Measurements from ENCODE around the gene ACTR5. TPM values are rescaled to one million over a fixed set of nuclear protein-coding genes. Genes with fewer than 3 reads are reported as not detected.

Gene ACTR5
- total and polyA plus RNA-seq, 2 of the 13 experiments (the other 11 are each of a cell fraction or from before 2014, with no cell fraction given): 19.5 to 20.5 TPM

DNA sequence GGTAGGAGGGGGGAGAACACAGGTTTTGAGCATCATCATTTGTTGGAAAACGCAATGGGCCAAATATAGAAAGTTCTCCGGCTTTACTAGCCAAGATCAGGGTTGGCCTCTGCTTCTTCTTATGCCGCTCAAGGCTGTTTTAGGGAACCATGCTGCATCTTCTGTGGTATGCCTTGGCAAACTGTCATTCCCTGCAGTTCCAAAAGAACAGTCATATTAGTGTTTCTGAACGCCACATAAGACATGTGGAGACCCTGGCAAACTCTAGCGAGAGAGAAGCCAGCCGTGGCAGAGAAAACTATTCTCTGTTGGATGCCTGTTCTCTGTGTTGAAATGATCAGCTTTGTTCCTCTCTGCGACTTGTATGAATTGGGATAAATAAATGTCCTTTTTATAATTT is 10.8 kb downstream of the ACTR5 start:
- no peaks in the 10 kb centered on the region for H3K9me3 ChIP-seq (ENCODE audit: low read length)
- H3K4me3 ChIP-seq (replicated peaks in 1 of 3; ENCODE audit: insufficient read depth in 1 of 3, low read depth in 2 of 3, low read length in 3 of 3): no peak overlapping the region
- BruUV-seq (replicated peaks): no TSS peak
- H3K27ac ChIP-seq (ENCODE audit: extremely low read length, insufficient read depth, low read length): no peak overlapping the region
- FAIRE-seq (no peak), DNase-seq (ENCODE audit: low spot score) (no peak), ATAC-seq (no peak)
- in situ Hi-C loops (cut with HindIII; ENCODE audit: extremely low pct_ligation_motif_present, low pct_unique_long_range_greater_than_20kb) (no loop called here), intact Hi-C loops (cut with micrococcal nuclease; ENCODE audit: unreplicated experiment) (no loop called here)
- ChIA-PET CTCF (ENCODE audit: low intra/inter-chr PET ratio, low total read pairs) (no interaction called here), POLR2A (no interaction called here)
- no peaks in the 10 kb centered on the region for H4K20me1 ChIP-seq (ENCODE audit: insufficient read depth, low read length)
- H3K4me2 ChIP-seq (ENCODE audit: low read depth, low read length): no peak overlapping the region
- H2AFZ ChIP-seq (ENCODE audit: low read length): no peak overlapping the region
- no peak for TF ChIP-seq SAFB2 (CRISPR knock-in tag; IDR thresholded peaks at IDR 0.05; ENCODE audit: borderline replicate concordance, low read depth)
- TF ChIP-seq XBP1 (CRISPR knock-in tag; IDR thresholded peaks at IDR 0.05): no peak
- TF ChIP-seq, protein P1, sequence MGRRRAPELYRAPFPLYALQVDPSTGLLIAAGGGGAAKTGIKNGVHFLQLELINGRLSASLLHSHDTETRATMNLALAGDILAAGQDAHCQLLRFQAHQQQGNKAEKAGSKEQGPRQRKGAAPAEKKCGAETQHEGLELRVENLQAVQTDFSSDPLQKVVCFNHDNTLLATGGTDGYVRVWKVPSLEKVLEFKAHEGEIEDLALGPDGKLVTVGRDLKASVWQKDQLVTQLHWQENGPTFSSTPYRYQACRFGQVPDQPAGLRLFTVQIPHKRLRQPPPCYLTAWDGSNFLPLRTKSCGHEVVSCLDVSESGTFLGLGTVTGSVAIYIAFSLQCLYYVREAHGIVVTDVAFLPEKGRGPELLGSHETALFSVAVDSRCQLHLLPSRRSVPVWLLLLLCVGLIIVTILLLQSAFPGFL (CRISPR knock-in tag; IDR thresholded peaks at IDR 0.05): no peak
- TF ChIP-seq ZSCAN25 (CRISPR knock-in tag; IDR thresholded peaks at IDR 0.05): no peak
- TF ChIP-seq ZNF768 (CRISPR knock-in tag; IDR thresholded peaks at IDR 0.05): no peak
- TF ChIP-seq TEAD3 (CRISPR knock-in tag; optimal IDR thresholded peaks at IDR 0.05; ENCODE audit: borderline replicate concordance): no peak
- no peak for TF ChIP-seq LCORL (IDR thresholded peaks at IDR 0.05)
- TF ChIP-seq LCORL (CRISPR knock-in tag; IDR thresholded peaks at IDR 0.05): no peak
- no peak for TF ChIP-seq BORCS8-MEF2B (CRISPR knock-in tag; IDR thresholded peaks at IDR 0.05)
- no peak for TF ChIP-seq ZMAT3 (CRISPR knock-in tag; conservative IDR thresholded peaks at IDR 0.05)
- no peak for TF ChIP-seq ZNF775 (CRISPR knock-in tag; IDR thresholded peaks at IDR 0.05; ENCODE audit: borderline replicate concordance)
- TF ChIP-seq TCF12 (IDR thresholded peaks at IDR 0.05): no peak
- no peak for TF ChIP-seq TCF12 (CRISPR knock-in tag; IDR thresholded peaks at IDR 0.05)
- TF ChIP-seq THYN1 (CRISPR knock-in tag; IDR thresholded peaks at IDR 0.05; ENCODE audit: borderline replicate concordance, low read depth): no peak
- TF ChIP-seq ZNF75D (CRISPR knock-in tag; IDR thresholded peaks at IDR 0.05; ENCODE audit: borderline replicate concordance): no peak
- TF ChIP-seq HDAC1 (CRISPR knock-in tag; IDR thresholded peaks at IDR 0.05): no peak
- no peak for TF ChIP-seq PHF21A (CRISPR knock-in tag; IDR thresholded peaks at IDR 0.05)
- TF ChIP-seq, protein P2, sequence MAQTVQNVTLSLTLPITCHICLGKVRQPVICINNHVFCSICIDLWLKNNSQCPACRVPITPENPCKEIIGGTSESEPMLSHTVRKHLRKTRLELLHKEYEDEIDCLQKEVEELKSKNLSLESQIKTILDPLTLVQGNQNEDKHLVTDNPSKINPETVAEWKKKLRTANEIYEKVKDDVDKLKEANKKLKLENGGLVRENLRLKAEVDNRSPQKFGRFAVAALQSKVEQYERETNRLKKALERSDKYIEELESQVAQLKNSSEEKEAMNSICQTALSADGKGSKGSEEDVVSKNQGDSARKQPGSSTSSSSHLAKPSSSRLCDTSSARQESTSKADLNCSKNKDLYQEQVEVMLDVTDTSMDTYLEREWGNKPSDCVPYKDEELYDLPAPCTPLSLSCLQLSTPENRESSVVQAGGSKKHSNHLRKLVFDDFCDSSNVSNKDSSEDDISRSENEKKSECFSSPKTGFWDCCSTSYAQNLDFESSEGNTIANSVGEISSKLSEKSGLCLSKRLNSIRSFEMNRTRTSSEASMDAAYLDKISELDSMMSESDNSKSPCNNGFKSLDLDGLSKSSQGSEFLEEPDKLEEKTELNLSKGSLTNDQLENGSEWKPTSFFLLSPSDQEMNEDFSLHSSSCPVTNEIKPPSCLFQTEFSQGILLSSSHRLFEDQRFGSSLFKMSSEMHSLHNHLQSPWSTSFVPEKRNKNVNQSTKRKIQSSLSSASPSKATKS (CRISPR knock-in tag; IDR thresholded peaks at IDR 0.05): no peak
- 95% methylated on average over 7 of the region's 7 CpGs for WGBS (ENCODE audit: low lambda C conversion rate)
- no peaks in the 10 kb centered on the region for H3K27me3 ChIP-seq (ENCODE audit: control insufficient read depth in 1 of 2, insufficient read depth in 2 of 2, low read length in 2 of 2)
- no peaks in the 10 kb centered on the region for H3K79me2 ChIP-seq (ENCODE audit: insufficient read depth, low read length)
- peaks cover 54 to 89% of the 10 kb centered on the region in 2 experiments for H3K36me3 ChIP-seq (replicated peaks in 1 of 2; ENCODE audit: control insufficient read depth in 1 of 2, insufficient read depth in 2 of 2, low read length in 2 of 2)
- no peaks in the 10 kb centered on the region for H3K4me1 ChIP-seq (ENCODE audit: insufficient read depth, low read length)
- no peak overlapping the region for H3K9ac ChIP-seq (ENCODE audit: insufficient read depth, low read depth, low read length)
